ENCODE data around the gene CNIH4.
A peak's percentile ranks its signal among the peaks of the same experiment; 100 is the strongest.
"Not testable (repeated sequence)": the region's sequence is repeated elsewhere in the genome, so short reads cannot be mapped to it uniquely, and the experiment has no call there.

CNIH4 gene

DNA sequence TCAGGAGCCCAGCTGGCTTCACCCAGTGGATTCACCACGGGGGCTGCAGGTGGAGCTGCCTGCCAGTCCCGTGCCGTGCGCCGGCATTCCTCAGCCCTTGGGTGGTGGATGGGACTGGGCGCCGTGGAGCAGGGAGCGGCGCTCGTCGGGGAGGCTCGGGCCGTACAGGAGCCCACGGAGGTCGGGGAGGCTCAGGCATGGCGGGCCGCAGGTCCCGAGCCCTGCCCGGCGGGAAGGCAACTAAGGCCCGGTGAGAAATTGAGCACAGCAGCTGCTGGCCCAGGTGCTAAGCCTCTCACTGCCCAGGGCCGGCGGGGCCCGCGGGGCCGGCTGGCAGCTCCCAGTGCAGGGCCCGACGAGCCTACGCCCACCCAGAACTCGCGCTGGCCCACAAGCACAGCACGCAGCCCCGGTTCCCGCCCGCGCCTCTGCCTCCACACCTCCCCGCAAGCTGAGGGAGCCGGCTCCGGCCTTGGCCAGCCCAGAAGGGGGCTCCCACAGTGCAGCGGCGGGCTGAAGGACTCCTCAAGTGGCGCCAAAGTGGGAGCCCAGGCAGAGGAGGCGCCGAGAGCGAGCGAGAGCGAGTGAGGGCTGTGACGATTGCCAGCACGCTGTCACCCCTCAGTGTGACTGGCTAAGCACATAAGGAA is 4.1 kb upstream of the CNIH4 start:
- not testable (repeated sequence) for DNase-seq

DNA sequence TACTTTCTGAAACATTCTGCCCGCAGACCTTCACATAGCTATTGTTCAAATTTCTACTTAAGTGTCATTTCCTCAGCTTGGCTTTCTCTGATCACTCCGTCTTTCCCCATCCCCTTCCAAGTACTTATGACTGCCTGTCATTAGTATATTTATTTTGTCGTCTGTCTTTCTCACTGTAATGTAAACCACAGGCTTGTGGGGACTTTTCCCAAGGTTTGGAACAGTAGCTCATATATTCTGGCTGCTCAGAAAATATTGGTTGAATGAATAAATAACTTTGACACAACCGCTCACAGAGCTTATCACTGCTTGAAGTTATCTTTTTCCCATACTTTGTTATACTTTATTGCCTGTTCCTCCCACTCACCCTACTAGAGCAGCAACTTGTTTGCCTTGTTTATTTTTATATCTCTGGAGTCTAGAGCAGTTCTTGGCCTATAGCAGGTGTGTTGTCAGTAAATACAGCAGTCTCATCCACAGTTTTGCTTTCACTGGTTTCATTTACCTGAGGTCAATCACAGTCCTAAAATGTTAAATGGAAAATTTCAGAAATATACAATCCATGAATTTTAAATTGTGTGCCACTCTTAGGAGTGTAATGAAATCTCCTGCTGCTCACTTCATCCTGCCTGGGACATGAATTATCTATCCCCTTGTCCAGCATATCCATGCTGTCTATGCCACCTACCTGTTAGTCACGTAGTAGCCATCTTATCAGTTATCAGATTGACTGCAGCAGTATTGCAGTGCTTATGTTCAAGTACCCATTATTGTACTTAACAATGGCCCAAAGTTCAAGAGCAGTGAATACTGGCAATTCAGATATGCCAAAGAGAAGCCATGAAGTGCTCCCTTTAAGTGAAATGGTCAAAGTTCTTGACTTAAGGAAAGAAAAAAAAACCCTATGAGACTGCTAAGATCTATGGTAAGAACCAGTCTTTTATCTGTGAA is 2.4 kb upstream of the CNIH4 start:
- no peak for DNase-seq

DNA sequence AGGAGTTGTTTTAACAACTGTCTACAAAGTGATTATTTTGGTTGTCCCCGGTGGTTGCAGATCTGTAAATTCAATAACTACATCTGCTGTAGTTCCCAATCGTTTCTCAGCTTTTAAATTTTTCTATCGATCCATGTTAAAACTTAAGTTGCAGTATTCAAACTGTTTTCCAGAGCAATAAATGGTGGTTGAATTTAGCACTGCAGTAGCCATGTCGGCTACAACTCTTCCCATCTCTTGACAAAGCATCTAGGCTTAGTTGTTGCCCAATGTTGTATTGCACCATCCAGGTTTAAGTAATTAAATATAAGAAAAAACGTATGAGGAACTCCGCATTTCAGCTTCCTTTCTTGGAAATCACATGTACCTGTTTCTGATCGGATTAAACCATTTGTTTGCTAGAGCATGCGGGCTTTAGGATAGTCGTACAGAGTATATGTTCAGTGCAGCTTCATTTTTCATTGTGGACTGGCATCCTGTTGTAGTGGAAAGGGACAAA is 996 bp downstream of the CNIH4 start:
- DNase-seq = no peak

DNA sequence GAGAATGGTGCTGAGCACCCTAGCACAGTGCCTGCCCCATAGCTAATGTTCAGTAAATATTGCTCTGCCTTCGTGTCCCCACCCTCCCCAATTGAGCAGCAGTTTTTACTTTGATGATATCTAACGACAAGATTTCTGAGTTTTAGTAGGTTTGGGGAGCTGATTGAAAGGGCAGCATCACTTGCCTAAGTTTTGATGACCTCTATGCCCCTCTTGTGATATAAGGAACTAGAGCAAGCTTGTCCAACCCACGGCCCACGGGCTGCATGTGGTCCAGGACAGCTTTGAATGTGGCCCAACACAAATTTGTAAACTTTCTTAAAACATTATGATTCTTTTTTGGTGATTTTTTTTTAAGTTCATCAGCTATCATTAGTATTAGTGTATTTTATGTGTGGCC is 1.6 kb downstream of the CNIH4 start:
- no peak for DNase-seq

DNA sequence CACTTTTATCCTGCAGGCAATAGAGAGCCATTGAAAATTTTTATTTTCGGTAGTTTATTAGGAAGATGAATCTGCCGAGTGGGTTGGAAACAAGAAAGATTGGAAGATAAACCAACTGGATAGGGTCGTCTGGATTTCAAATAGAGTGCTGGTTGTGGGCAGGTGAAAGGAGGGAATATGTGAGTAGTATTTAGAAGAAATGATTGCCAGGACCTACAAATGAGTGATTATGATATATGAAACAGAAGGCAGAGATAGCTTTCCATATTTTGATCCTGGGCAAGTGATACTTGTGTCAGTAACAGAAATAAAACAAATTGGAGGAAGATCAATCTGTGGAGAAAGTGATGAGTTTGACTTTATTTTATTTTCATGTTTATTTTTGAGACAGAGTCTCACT is 2.5 kb downstream of the CNIH4 start:
- DNase-seq = no peak

DNA sequence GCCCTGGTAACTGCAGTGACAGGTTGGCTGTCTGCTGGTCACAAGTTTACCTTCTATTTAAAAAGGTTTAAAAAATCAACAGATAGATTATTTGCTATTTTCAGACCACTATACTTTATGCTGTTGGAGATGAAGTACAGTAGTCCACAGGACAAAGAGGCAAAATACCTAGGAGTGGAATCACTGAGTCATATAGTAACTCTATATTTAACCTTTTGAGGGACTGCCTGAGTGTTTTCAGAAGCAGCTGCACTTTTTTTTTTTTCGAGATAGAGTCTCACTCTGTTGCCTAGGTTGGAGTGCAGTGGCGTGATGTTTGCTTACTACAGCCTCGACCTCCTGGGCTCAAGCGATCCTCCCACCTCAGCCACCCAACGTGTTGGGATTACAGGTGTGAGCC is 11.7 kb downstream of the CNIH4 start:
- no peak for DNase-seq

DNA sequence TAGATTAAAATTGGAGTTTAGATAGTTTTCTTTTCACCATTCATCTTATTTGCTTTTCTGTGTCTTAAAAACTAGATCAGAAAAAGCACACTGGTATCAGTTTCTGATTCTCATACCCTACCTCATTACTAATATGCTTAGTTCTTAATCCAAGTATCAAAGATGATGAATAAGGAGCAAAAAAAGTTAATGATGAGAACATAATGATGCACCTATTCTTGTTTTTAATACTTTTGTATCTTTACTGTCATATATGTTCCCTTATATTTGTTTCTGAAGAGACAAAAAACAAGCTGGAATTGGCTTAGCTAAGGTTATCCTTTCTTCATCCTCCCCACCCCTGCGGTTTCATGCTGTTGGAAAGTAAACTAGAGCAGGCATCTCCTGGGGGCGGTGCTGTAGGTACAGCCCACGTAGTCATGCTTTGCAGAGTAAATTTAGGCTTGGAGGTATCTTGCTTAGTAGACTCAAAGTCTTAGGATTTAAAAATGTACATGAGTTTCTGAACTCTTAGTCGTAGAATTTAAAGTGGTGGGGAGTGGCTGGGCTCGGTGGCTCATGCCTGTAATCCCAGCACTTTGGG is 16.4 kb downstream of the CNIH4 start:
- no peak for DNase-seq

DNA sequence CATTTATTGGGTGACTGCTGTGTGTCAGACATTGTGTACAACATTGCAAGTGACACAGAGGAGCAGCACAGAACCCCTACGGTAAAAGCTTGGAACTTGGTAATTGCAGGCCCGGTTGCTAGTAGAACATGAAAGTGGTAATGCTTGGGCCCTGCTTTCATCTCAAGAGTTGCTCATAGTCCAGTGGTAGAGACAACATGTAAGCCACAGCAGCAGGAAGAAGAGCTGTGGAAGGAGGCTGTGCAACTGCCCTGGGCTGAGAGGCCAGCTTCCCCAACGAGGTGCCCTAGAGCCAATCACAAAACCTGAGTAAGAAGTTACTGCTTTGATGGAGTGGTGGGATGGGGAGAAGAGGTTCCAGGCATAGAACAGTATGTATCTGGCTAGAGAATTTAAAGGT is 18.4 kb downstream of the CNIH4 start:
- no peak for DNase-seq

DNA sequence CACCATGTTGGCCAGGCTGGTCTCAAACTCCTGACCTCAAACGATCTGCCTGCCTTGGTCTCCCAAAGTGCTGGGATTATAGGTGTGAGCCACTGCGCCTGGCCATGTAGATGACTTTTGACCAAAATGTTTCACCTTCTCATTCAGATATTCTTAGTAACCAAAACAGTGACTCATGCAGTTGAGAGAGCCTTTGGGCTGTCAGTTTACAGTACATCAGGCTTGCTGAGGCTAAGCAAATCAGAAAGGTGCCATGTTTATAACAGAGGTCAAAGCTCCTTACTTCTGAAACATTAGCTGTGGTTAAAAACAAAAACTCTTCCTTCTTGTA is 21.0 kb downstream of the CNIH4 start:
- peak; percentile 39 for DNase-seq

DNA sequence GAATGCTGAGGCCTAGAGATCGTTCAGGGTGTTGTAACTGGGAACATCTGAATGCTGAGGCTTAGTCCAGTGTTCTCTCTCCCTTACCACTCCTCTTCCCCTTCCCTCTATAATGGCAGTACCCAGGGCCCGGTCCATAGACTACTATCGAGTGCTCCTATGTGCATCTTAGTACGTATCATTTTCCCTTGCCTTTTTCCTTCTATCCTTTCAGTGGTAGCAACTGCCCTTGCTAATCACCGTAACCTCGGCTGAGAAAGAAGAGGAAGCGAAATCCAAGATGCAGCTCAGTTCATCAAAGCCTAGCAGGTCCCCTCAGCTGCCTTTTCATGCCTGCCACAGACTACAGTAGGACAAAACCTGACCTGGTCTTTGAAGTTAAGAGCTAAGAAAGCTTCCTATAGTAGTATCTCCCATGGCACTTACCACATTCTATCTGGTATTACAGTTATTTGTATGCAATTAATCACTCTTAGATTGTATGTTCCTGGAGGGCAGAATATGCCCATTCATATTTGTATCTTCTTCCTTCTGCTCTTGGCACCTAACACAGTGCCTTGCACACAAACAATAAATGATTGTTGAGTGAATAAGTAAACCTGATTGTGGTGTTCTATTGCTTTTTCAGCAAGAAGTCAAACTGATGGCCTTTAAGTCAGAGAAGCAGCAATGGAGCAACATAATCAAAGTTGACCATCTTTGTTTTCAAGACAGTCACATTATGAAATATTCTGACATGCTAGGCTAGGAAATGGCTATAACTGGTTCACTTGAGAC is 22.4 kb downstream of the CNIH4 start:
- no peak for DNase-seq

DNA sequence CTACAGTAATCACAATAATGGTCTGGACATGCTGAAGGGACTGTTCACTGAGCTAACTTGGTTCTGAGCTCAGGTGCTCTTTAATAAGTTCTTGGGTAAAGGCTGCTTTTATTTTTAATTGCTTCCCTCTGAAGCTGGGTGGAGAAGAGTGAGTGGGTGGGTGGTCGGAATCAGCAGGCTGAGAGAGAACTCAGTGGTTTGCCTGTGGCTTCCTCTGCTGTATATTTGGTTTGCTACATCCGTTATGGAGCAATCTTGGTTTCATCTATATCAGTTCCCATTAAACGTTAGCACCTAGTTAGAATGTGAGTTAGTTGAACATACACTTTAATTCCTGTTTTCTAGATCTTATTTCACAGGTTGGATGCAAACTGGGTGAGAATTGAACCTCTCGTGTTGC is 23.3 kb downstream of the CNIH4 start:
- peak; percentile 50 for DNase-seq

DNA sequence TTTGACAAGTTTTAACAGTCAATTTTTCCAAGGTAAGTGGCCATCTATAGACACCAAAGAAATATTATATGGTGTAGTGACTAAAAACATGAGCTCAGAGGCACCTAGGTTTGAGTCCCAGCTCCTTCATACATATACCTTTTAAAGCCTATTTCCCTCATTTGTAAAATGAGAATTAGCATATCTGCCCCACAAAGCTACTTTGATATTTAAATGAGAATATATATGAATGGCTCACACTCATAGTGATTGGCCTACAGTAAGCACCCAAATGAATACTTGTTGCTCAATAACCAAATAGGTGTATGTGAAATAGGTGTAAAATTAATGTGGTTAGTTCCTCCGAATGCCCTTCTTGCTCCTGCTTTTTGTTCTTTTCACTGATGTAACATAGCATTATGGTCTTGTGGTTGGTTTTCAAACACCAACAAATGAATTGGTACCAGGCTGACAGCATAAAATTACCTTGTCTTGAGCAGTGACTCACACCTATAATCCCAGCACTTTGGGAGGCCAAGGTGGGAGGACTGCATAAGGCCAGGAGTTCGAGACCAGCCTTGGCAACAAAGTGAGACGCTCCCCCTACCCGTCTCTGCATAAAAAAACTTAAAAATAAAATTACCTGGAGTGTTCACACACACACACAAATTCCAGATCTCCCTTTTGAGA is 25.3 kb downstream of the CNIH4 start:
- DNase-seq = peak; percentile 22

DNA sequence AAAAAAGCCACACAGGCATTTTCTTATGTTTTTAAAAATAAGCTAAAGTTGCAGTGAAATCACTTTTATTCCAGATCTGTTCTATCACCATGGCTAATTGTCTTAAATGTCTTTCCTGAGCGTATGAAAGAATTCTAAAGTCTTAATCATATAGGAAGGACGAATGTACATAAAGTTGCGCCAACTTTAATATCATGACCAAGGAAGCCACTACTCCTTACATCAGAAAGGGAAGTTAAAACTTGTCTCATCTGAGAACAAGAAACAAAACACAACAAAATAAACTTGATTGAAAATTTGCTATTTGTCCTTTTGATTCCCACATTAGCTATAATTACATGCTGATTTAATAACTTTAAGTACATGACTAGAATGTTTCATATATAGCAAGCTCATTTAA is 26.5 kb downstream of the CNIH4 start:
- no peak for DNase-seq

DNA sequence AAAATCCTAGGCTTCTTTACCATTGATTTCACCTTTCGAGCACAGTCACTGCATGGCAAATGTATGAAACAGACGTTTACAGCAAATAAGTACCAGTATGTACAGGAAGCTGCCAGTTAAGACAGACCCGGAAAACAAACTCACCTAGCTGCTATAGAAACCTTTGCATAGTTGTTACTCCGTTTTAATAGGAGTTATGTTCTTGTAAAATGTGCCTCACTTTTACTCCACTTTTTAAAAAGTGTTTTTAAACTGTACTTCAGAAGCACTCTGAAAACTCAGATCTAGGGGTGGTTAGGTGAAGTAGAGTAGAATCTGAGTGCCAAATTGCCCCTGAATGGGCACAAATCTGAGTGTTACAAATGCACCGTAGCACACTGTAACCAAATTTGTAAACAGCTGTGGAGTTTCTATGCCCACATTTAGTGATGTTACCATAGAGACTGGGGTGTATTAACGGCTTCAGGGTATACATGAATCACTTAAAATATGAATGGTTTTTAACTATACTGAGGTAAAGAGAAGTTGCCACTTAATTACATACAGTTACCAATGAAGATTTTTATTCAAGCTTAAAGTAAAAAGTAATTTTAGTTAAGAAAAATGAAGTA is 30.7 kb downstream of the CNIH4 start:
- no peak for DNase-seq

DNA sequence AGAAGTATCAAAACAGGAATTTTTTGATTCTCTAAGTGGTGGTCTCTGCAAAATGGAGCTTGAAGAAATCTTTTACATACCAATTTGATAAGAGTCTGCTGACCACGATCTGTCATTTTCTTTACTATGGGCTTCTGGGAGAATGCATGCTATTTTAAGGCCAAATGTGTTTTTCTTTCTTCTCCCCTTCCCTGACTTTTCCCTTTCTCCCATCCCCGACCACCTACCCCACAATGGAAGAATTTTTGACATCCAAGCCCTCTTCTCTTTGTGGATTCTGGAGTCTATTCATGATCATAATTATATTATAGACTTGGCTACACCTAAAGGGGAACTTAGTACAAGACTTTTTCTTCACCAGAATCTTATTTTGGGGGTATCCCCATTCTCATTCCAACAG is 31.3 kb downstream of the CNIH4 start:
- DNase-seq = no peak

DNA sequence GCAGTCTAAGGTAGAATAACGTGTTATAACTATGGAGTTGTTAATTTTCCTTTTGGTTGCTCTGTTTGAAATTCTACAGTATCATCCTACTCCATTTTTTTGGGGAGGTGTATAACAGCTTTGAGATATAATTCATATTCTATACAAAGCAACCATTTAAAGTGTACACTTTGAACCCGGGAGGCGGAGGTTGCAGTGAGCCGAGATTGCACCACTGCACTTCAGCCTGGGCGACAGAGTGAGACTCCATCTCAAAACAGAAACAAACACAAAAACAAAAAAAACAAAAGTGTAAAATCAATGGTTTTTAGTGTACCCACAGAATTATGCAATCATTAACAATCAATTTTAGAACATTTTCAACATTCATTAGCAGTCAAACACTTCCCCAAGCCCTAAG is 33.8 kb downstream of the CNIH4 start:
- DNase-seq = no peak

DNA sequence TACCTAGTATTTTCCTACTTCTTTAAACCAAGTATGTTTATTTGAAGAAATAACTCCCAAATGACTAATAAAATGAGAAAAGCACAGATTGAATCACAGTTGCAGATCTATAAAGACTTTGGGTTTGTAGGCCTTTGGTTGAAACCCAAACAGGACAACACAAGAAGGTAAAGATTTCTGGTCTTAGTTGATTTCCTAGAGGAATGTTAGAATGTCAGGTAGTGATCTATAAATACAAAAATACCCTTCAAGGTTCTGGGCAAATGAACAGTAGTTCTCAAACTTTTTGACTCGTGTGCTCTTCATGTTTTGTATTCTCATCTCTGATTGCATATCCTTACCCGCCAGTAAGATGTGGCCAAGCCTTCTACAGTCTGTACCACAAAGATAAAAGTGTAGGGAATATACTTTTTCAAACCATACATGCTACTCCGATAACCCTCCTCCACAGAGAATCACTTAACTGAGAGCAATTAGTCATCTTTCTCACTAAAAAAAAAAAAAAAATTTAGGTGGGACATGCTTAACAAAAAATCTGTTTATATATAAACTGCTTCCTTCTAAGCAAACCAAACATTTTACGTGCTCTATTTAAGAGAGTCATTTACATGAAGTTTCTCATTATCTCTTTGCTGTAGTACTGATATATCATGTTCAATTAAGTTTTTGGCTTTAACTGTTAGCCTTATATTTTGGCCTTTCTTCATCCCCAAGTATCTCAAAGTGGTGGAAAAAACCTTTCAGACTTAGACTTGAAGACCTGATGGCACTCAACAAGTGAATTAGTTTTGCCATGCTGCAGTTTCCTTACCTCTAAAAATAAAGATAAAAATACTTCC is 36.0 kb downstream of the CNIH4 start:
- no peak for DNase-seq

DNA sequence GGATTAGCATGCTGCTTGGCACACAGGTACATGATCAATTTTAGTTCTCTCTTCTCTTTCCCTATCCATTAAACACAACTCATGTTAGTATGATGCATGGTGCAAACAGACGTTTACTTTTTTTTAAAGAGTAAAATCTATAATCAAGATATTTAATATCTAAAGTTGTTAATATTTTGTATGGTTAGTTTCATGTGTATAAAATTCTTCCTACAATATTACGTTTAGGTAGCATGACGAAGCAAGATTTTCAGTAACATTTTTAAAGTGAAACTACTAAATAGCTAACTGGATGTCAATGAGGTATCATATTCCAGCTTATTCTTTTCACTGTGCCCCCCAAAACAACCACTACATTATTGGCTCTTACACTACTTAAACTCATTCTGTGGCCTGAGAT is 36.6 kb downstream of the CNIH4 start:
- DNase-seq = no peak

DNA sequence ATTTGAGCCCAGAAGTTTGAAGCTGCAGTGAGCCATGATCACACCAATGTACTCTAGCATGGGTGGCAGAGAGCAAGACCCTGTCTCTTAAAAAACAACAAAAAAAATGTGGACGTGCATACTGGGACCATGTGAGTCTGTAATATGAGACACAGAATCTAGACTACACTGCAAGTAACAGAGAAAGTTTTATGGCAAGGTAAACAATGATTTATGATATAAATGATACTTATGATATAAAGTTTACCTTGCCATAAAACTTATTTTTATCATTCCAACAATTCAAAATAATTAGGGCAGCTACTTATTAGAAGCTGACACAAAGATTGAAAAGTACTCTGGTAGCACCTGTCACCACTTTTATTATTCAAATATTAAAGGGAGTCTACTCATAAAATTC is 43.2 kb downstream of the CNIH4 start:
- no peak for DNase-seq

DNA sequence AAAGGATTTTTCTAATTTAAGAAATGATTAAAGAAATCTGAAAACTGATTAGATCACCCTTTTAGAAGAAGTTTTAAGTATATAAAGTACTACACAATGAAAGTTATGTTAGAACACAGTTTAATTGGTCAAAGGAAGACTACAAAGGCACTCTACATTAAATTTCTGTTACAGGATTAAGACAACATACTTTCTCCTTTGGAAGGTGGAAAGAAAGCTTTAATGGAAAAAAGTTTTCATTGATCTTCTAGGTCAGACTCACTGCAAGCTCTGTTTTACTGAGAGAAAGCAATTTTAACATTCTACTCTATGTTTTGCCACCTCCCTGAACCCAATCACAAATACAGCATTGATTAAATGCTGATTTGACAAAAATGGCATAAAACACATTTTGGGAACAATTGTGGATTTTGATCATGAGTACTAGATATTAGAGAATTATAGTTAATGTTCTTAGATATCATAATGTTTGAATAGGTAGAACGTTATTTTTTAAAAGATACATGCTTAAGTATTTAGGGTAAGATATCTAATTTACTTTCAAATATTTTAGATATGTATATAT is 45.9 kb downstream of the CNIH4 start:
- DNase-seq = no peak
